CD14-positive monocyte (primary cell): ENCODE measurements around the gene NLGN1. TPM values are rescaled to one million over a fixed set of nuclear protein-coding genes. Genes with fewer than 3 reads are reported as not detected.

Experiments used
- DNase-seq, 3 donors: peaks; one replicate each; pipeline ENCODE4 v3.0.0-alpha.2; 2011 to 2022
- H2AFZ ChIP-seq: 2 replicates; pipeline ENCODE4 v1.6.0; 2012; ENCODE audit warnings: mild to moderate bottlenecking, low read depth, low read length, inconsistent platforms; ENCODE audit not compliant: insufficient read depth, poor library complexity, severe bottlenecking
- H3K27ac ChIP-seq, 2 donors: 1 replicate in 1 of 2; 2 replicates in 1 of 2; pipeline ENCODE4 v1.5.1; 2012 to 2013; ENCODE audit warnings: low read length in 2 of 2, control low read depth in 1 of 2, inconsistent platforms in 1 of 2, low read depth in 1 of 2, mild to moderate bottlenecking in 1 of 2
- H3K27me3 ChIP-seq, 2 donors: one replicate each; pipeline versions ENCODE4 v1.6.0 to v1.6.1; 2011 to 2013; ENCODE audit warnings: low read length in 2 of 2; ENCODE audit not compliant: control insufficient read depth in 2 of 2, insufficient read depth in 2 of 2
- H3K36me3 ChIP-seq, 2 donors: replicated peaks in 1 of 2; 1 replicate in 1 of 2; 2 replicates in 1 of 2; pipeline versions ENCODE4 v1.5.1 to v1.6.1; 2012 to 2013; ENCODE audit warnings: low read length in 2 of 2, control low read depth in 1 of 2, inconsistent platforms in 1 of 2, mild to moderate bottlenecking in 1 of 2; ENCODE audit not compliant: insufficient read depth in 2 of 2, control insufficient read depth in 1 of 2
- H3K4me1 ChIP-seq, 2 donors: 1 replicate in 1 of 2; 2 replicates in 1 of 2; pipeline versions ENCODE4 v1.5.1 to v1.6.1; 2012 to 2013; ENCODE audit warnings: low read length in 2 of 2, control low read depth in 1 of 2, inconsistent platforms in 1 of 2, mild to moderate bottlenecking in 1 of 2, moderate library complexity in 1 of 2; ENCODE audit not compliant: insufficient read depth in 2 of 2, control insufficient read depth in 1 of 2
- H3K4me2 ChIP-seq: replicated peaks from 2 replicates; pipeline ENCODE3; 2012; ENCODE audit warnings: low read length, moderate library complexity, mild to moderate bottlenecking; ENCODE audit not compliant: poor library complexity, severe bottlenecking; ENCODE audit errors: extremely low read depth
- H3K4me3 ChIP-seq, 3 experiments: fragments of 200-600 bp in 1 of 3; sonication (generic) in 1 of 3; replicated peaks in 1 of 3; 1 replicate in 2 of 3; 2 replicates in 1 of 3; pipeline ENCODE4 v1.5.1; 2011 to 2013; ENCODE audit warnings: low read length in 3 of 3, mild to moderate bottlenecking in 3 of 3, control low read depth in 2 of 3, low read depth in 2 of 3, inconsistent platforms in 1 of 3, moderate library complexity in 1 of 3
- H3K79me2 ChIP-seq: 2 replicates; pipeline ENCODE4 v1.6.0; 2012; ENCODE audit warnings: mild to moderate bottlenecking, control low read depth, inconsistent platforms, low read length, moderate library complexity; ENCODE audit not compliant: insufficient read depth
- H3K9ac ChIP-seq: 2 replicates; pipeline ENCODE4 v1.6.0; 2017; ENCODE audit warnings: low read length, mild to moderate bottlenecking; ENCODE audit not compliant: insufficient read depth, poor library complexity, severe bottlenecking
- H3K9me3 ChIP-seq, 2 donors: replicated peaks in 1 of 2; 1 replicate in 1 of 2; 2 replicates in 1 of 2; pipeline versions ENCODE4 v1.5.1 to v1.6.1; 2012 to 2013; ENCODE audit warnings: low read length in 2 of 2, control low read depth in 1 of 2; ENCODE audit not compliant: control insufficient read depth in 1 of 2, insufficient read depth in 1 of 2
- H4K20me1 ChIP-seq: 2 replicates; pipeline ENCODE4 v1.6.0; 2012; ENCODE audit warnings: mild to moderate bottlenecking, low read length, control low read depth, moderate library complexity; ENCODE audit not compliant: insufficient read depth
- H3K27ac Mint-ChIP-seq, 7 donors: one replicate each; pipeline ENCODE4 v1.8.0; 2020; ENCODE audit warnings: mild to moderate bottlenecking in 7 of 7, mixed read lengths in 7 of 7, moderate library complexity in 6 of 7, inconsistent platforms in 2 of 7
- H3K27me3 Mint-ChIP-seq, 3 donors: one replicate each; pipeline ENCODE4 v1.8.0; 2021 to 2022; ENCODE audit warnings: low read depth in 3 of 3, mild to moderate bottlenecking in 3 of 3, mixed read lengths in 3 of 3, moderate library complexity in 3 of 3, inconsistent platforms in 1 of 3
- H3K36me3 Mint-ChIP-seq, 2 donors: one replicate each; pipeline ENCODE4 v1.8.0; 2020; ENCODE audit warnings: mixed read lengths in 2 of 2, inconsistent platforms in 1 of 2, mild to moderate bottlenecking in 1 of 2
- H3K4me1 Mint-ChIP-seq: one replicate; pipeline ENCODE4 v1.8.0; 2020; ENCODE audit warnings: mild to moderate bottlenecking, mixed read lengths
- H3K4me3 Mint-ChIP-seq, 2 donors: one replicate each; pipeline ENCODE4 v1.8.0; 2020; ENCODE audit warnings: mild to moderate bottlenecking in 2 of 2, mixed read lengths in 2 of 2, moderate library complexity in 1 of 2
- H3K9me3 Mint-ChIP-seq, 7 donors: one replicate each; pipeline ENCODE4 v1.8.0; 2020 to 2022; ENCODE audit warnings: mixed read lengths in 7 of 7, mild to moderate bottlenecking in 6 of 7, moderate library complexity in 6 of 7, inconsistent platforms in 2 of 7
- CTCF ChIP-seq: fragments of 200-600 bp; IDR thresholded peaks from one replicate; pipeline ENCODE4 v1.8.0; 2022; ENCODE audit warnings: antibody characterized with exemption, mild to moderate bottlenecking
- WGBS: methylation state at CpG from one replicate; pipeline ENCODE4 v1.1.5; 2013; ENCODE audit warnings: missing lambda C conversion rate; ENCODE audit not compliant: insufficient coverage; 5-methylcytosine and 5-hydroxymethylcytosine counted together
- intact Hi-C, 2 donors: fragments of 100-400 bp; cut with micrococcal nuclease; formaldehyde crosslinking; loops; one replicate each; pipeline versions ENCODE4 v1.15.0 to v1.15.1; 2023
- polyA plus RNA-seq, 3 donors: library from polyadenylated mRNA; depleted of rRNA in 1 of 3; unstranded in 2 of 3; stranded (reverse) in 1 of 3; fragments of 300-500 nt in 2 of 3; fragments of >200 nt in 1 of 3; fragmentation: Illumina TruSeq in 2 of 3; gene quantifications; 1 replicate in 2 of 3; 2 replicates in 1 of 3; pipeline ENCODE4 v1.2.3, GENCODE V29; 2012 to 2021

The NLGN1 gene
- polyA plus RNA-seq, 3 donors = not detected

GRCh38 chr3:173954647-173955046, 557.1 kb downstream of the NLGN1 start:
- Histone ChIP-seq H4K20me1 (no peaks in the 10 kb centered on the region), H3K4me3 (no peak overlapping the region), H3K4me2 (no peak overlapping the region), H3K27me3 (no peaks in the 10 kb centered on the region), H3K36me3 (no peaks in the 10 kb centered on the region), H3K9me3 (peaks cover 13 to 24% of the 10 kb centered on the region in 2 donors), H3K79me2 (no peaks in the 10 kb centered on the region), H3K27ac (no peak overlapping the region), H3K4me1 (no peaks in the 10 kb centered on the region), H2AFZ (no peak overlapping the region), H3K9ac (no peak overlapping the region)
- TF ChIP-seq CTCF = no peak
- Mint-ChIP-seq H3K36me3 (no peaks in the 10 kb centered on the region), H3K27me3 (peaks cover 0 to 2% (median 0%) of the 10 kb centered on the region in 3 donors), H3K9me3 (peaks cover 2 to 22% (median 12%) of the 10 kb centered on the region in 7 donors), H3K4me3 (no peak overlapping the region), H3K4me1 (no peaks in the 10 kb centered on the region), H3K27ac (no peak overlapping the region)
- intact Hi-C loops = no loop called here
- DNase-seq = no peak
- no CpG with 5 or more reads among the region's 2 CpGs for WGBS

- peaks cover 0 to 2% (median 0%) of the 10 kb centered on the region in 3 donors for H3K27me3 Mint-ChIP-seq
- no peak overlapping the region for H3K4me3 ChIP-seq
- H3K27ac Mint-ChIP-seq = no peak overlapping the region
- intact Hi-C loops = no loop called here
- no peak overlapping the region for H3K9ac ChIP-seq
- no peak overlapping the region for H3K4me2 ChIP-seq
- no peak overlapping the region for H2AFZ ChIP-seq
- H3K27me3 ChIP-seq = no peaks in the 10 kb centered on the region
- H3K4me1 ChIP-seq = no peaks in the 10 kb centered on the region
- no peaks in the 10 kb centered on the region for H3K4me1 Mint-ChIP-seq
- H3K9me3 ChIP-seq = peaks cover 13 to 18% of the 10 kb centered on the region in 2 donors
- H3K27ac ChIP-seq = no peak overlapping the region
- no peaks in the 10 kb centered on the region for H3K36me3 ChIP-seq
- H3K9me3 Mint-ChIP-seq = peaks cover 2 to 16% (median 11%) of the 10 kb centered on the region in 7 donors
- DNase-seq = no peak
- no peaks in the 10 kb centered on the region for H3K79me2 ChIP-seq
- TF ChIP-seq CTCF = no peak
- 100% methylated on average over 2 of the region's 4 CpGs for WGBS
- H3K36me3 Mint-ChIP-seq = no peaks in the 10 kb centered on the region
- H3K4me3 Mint-ChIP-seq = no peak overlapping the region
- H4K20me1 ChIP-seq = no peaks in the 10 kb centered on the region
Measured at GRCh38 chr3:173957646-173958045, 560.1 kb downstream of the NLGN1 start.
